Measurements from ENCODE around the gene AAMP. TPM values are rescaled to one million over a fixed set of nuclear protein-coding genes. Genes with fewer than 3 reads are reported as not detected.

The AAMP gene
- total RNA-seq, 2 donors from 2014 or later, result 89.2 to 97.2 TPM

GRCh38 chr2:218253232-218253625 lies 16.7 kb downstream of the AAMP start:
- H3K27ac Mint-ChIP-seq, result no peak overlapping the region
- Histone ChIP-seq H3K4me3 (ENCODE audit: low read length) (no peak overlapping the region), H3K4me1 (ENCODE audit: control insufficient read depth, insufficient read depth, low read length) (no peaks in the 10 kb centered on the region), H3K36me3 (ENCODE audit: control insufficient read depth, insufficient read depth, low read length) (peaks cover 78% of the 10 kb centered on the region), H3K27me3 (ENCODE audit: control insufficient read depth, insufficient read depth, low read length, poor library complexity, severe bottlenecking) (no peaks in the 10 kb centered on the region), H3K9me3 (ENCODE audit: control insufficient read depth, low read length) (no peaks in the 10 kb centered on the region), H3K27ac (ENCODE audit: low read depth, low read length) (no peak overlapping the region), H3K9ac (ENCODE audit: extremely low read depth, low read length, poor library complexity, severe bottlenecking) (no peak overlapping the region)
- no peak overlapping the region for H3K4me3 Mint-ChIP-seq
- no peaks in the 10 kb centered on the region for H3K9me3 Mint-ChIP-seq
- WGBS, 2 experiments (ENCODE audit: insufficient coverage in 1 of 2, insufficient read length in 1 of 2), result 92 to 98% methylated on average over 5 of the region's 5 CpGs
- no peaks in the 10 kb centered on the region for H3K4me1 Mint-ChIP-seq
- no peak for DNase-seq
- TF ChIP-seq CTCF (conservative IDR thresholded peaks at IDR 0.05), result no peak
- H3K36me3 Mint-ChIP-seq (ENCODE audit: low read depth), result peaks cover 74% of the 10 kb centered on the region
- no peaks in the 10 kb centered on the region for H3K27me3 Mint-ChIP-seq (ENCODE audit: insufficient read depth)

- H3K4me1 Mint-ChIP-seq, result no peaks in the 10 kb centered on the region
- no peak for DNase-seq
- Histone ChIP-seq H3K9ac (ENCODE audit: extremely low read depth, low read length, poor library complexity, severe bottlenecking) (no peak overlapping the region), H3K27me3 (ENCODE audit: control insufficient read depth, insufficient read depth, low read length, poor library complexity, severe bottlenecking) (no peaks in the 10 kb centered on the region), H3K36me3 (ENCODE audit: control insufficient read depth, insufficient read depth, low read length) (peaks cover 84% of the 10 kb centered on the region), H3K9me3 (ENCODE audit: control insufficient read depth, low read length) (no peaks in the 10 kb centered on the region), H3K27ac (ENCODE audit: low read depth, low read length) (no peak overlapping the region), H3K4me3 (ENCODE audit: low read length) (no peak overlapping the region), H3K4me1 (ENCODE audit: control insufficient read depth, insufficient read depth, low read length) (no peaks in the 10 kb centered on the region)
- H3K4me3 Mint-ChIP-seq, result no peak overlapping the region
- H3K27ac Mint-ChIP-seq, result no peak overlapping the region
- H3K36me3 Mint-ChIP-seq (ENCODE audit: low read depth), result peaks cover 78% of the 10 kb centered on the region
- no peak for TF ChIP-seq CTCF (conservative IDR thresholded peaks at IDR 0.05)
- WGBS, 2 experiments (ENCODE audit: insufficient coverage in 1 of 2, insufficient read length in 1 of 2), result 83 to 89% methylated on average over 7 of the region's 7 CpGs
- no peaks in the 10 kb centered on the region for H3K27me3 Mint-ChIP-seq (ENCODE audit: insufficient read depth)
- no peaks in the 10 kb centered on the region for H3K9me3 Mint-ChIP-seq
Measured at GRCh38 chr2:218252509-218253231, 17.3 kb downstream of the AAMP start.

GRCh38 chr2:218249691-218250090 lies 20.2 kb downstream of the AAMP start:
- WGBS, 2 experiments (ENCODE audit: insufficient coverage in 1 of 2, insufficient read length in 1 of 2), result 97 to 99% methylated on average over 13 of the region's 13 CpGs

More at GRCh38 chr2:218249691-218250090, 20.2 kb downstream of the AAMP start:
- Histone ChIP-seq H3K9me3 (ENCODE audit: control insufficient read depth, low read length) (no peaks in the 10 kb centered on the region), H3K4me1 (ENCODE audit: control insufficient read depth, insufficient read depth, low read length) (no peaks in the 10 kb centered on the region), H3K36me3 (ENCODE audit: control insufficient read depth, insufficient read depth, low read length) (peaks cover 96% of the 10 kb centered on the region), H3K9ac (ENCODE audit: extremely low read depth, low read length, poor library complexity, severe bottlenecking) (no peak overlapping the region), H3K4me3 (ENCODE audit: low read length) (no peak overlapping the region), H3K27ac (ENCODE audit: low read depth, low read length) (no peak overlapping the region), H3K27me3 (ENCODE audit: control insufficient read depth, insufficient read depth, low read length, poor library complexity, severe bottlenecking) (no peaks in the 10 kb centered on the region)
- H3K27ac Mint-ChIP-seq, result no peak overlapping the region
- no peaks in the 10 kb centered on the region for H3K27me3 Mint-ChIP-seq (ENCODE audit: insufficient read depth)
- TF ChIP-seq CTCF (conservative IDR thresholded peaks at IDR 0.05), result no peak
- H3K9me3 Mint-ChIP-seq, result no peaks in the 10 kb centered on the region
- peaks cover 88% of the 10 kb centered on the region for H3K36me3 Mint-ChIP-seq (ENCODE audit: low read depth)
- H3K4me3 Mint-ChIP-seq, result no peak overlapping the region
- H3K4me1 Mint-ChIP-seq, result no peaks in the 10 kb centered on the region
- peak; percentile 16 for DNase-seq

Measured in endodermal cell (in vitro differentiated cells).